ENCODE results near the gene TRIM40. TPM values are rescaled to one million over a fixed set of nuclear protein-coding genes. Genes with fewer than 3 reads are reported as not detected.

TRIM40 gene
- total and polyA plus RNA-seq, 2 of the 13 experiments (the other 11 are each of a cell fraction or from before 2014, with no cell fraction given) = 0.58 TPM; not detected in 1

DNA sequence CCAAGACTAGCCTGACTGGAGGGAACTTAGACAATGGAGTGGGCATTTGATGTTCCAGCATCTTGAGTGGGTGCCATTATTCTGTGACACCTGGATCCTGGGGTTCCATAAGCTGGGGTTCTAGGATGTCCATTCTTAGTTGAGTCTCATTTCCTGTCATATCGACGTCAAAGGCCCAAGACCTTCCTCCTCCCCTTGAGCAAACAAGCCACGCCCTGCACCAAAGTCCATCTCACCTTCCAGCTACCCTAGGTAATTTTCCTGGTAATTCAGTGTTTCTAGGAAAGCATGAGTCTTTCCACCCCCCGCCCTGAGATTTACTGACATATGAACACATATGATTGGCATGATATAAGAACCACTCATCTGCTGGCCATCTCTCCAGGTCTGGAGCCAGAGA is at the start of gene TRIM40 (continued):
- TF ChIP-seq, protein P1, sequence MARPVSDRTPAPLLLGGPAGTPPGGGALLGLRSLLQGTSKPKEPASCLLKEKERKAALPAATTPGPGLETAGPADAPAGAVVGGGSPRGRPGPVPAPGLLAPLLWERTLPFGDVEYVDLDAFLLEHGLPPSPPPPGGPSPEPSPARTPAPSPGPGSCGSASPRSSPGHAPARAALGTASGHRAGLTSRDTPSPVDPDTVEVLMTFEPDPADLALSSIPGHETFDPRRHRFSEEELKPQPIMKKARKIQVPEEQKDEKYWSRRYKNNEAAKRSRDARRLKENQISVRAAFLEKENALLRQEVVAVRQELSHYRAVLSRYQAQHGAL (CRISPR knock-in tag; IDR thresholded peaks at IDR 0.05; ENCODE audit: not compliant biosample characterization) = no peak
- TF ChIP-seq ZNF329 (CRISPR knock-in tag; IDR thresholded peaks at IDR 0.05; ENCODE audit: low read depth) = no peak
- TF ChIP-seq MBD4 (IDR thresholded peaks at IDR 0.05; ENCODE audit: borderline replicate concordance, low read length) = no peak
- no peak for TF ChIP-seq ZNF652 (CRISPR knock-in tag; IDR thresholded peaks at IDR 0.05; ENCODE audit: borderline replicate concordance, low read depth)
- no peak for TF ChIP-seq NFIC (IDR thresholded peaks at IDR 0.05; ENCODE audit: low read length)
- no peak for TF ChIP-seq ZBTB7A (CRISPR knock-in tag; IDR thresholded peaks at IDR 0.05)
- TF ChIP-seq, protein P2, sequence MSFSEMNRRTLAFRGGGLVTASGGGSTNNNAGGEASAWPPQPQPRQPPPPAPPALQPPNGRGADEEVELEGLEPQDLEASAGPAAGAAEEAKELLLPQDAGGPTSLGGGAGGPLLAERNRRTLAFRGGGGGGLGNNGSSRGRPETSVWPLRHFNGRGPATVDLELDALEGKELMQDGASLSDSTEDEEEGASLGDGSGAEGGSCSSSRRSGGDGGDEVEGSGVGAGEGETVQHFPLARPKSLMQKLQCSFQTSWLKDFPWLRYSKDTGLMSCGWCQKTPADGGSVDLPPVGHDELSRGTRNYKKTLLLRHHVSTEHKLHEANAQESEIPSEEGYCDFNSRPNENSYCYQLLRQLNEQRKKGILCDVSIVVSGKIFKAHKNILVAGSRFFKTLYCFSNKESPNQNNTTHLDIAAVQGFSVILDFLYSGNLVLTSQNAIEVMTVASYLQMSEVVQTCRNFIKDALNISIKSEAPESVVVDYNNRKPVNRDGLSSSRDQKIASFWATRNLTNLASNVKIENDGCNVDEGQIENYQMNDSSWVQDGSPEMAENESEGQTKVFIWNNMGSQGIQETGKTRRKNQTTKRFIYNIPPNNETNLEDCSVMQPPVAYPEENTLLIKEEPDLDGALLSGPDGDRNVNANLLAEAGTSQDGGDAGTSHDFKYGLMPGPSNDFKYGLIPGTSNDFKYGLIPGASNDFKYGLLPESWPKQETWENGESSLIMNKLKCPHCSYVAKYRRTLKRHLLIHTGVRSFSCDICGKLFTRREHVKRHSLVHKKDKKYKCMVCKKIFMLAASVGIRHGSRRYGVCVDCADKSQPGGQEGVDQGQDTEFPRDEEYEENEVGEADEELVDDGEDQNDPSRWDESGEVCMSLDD (CRISPR knock-in tag; IDR thresholded peaks at IDR 0.05; ENCODE audit: borderline replicate concordance) = peak; percentile 92; the same call in 1 of the 2 replicates
- TF ChIP-seq KAT8 (CRISPR knock-in tag; IDR thresholded peaks at IDR 0.05) = 0 out of 2 replicates have a peak, but pooled peaks have one; percentile 20
- no peak for TF ChIP-seq PHF21A (CRISPR knock-in tag; IDR thresholded peaks at IDR 0.05)
- TF ChIP-seq ZNF34 (CRISPR knock-in tag; IDR thresholded peaks at IDR 0.05; ENCODE audit: borderline replicate concordance) = no peak
- TF ChIP-seq SP5 (CRISPR knock-in tag; IDR thresholded peaks at IDR 0.05; ENCODE audit: borderline replicate concordance, low read depth) = peak; percentile 90
- no peak for TF ChIP-seq ZNF460 (CRISPR knock-in tag; IDR thresholded peaks at IDR 0.05; ENCODE audit: borderline replicate concordance)
- TF ChIP-seq ZNF557 (CRISPR knock-in tag; IDR thresholded peaks at IDR 0.05) = no peak
- peak; percentile 86 for TF ChIP-seq RARA (CRISPR knock-in tag; IDR thresholded peaks at IDR 0.05)
- 0 out of 2 replicates have a peak, but pooled peaks have one; percentile 19 for TF ChIP-seq ELF3 (CRISPR knock-in tag; IDR thresholded peaks at IDR 0.05)
- TF ChIP-seq, protein P3, sequence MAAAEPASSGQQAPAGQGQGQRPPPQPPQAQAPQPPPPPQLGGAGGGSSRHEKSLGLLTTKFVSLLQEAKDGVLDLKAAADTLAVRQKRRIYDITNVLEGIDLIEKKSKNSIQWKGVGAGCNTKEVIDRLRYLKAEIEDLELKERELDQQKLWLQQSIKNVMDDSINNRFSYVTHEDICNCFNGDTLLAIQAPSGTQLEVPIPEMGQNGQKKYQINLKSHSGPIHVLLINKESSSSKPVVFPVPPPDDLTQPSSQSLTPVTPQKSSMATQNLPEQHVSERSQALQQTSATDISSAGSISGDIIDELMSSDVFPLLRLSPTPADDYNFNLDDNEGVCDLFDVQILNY (CRISPR knock-in tag; conservative IDR thresholded peaks at IDR 0.05) = no peak
- peak; percentile 23; the same call in 1 of the 2 replicates for TF ChIP-seq RXRB (CRISPR knock-in tag; IDR thresholded peaks at IDR 0.05; ENCODE audit: borderline replicate concordance)
- 0 out of 2 replicates have a peak, but pooled peaks have one; percentile 30 for TF ChIP-seq MED1 (CRISPR knock-in tag; IDR thresholded peaks at IDR 0.05)
- TF ChIP-seq, protein P4, sequence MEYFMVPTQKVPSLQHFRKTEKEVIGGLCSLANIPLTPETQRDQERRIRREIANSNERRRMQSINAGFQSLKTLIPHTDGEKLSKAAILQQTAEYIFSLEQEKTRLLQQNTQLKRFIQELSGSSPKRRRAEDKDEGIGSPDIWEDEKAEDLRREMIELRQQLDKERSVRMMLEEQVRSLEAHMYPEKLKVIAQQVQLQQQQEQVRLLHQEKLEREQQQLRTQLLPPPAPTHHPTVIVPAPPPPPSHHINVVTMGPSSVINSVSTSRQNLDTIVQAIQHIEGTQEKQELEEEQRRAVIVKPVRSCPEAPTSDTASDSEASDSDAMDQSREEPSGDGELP (IDR thresholded peaks at IDR 0.05; ENCODE audit: borderline replicate concordance, low read depth) = no peak
- TF ChIP-seq MATR3 (CRISPR knock-in tag; IDR thresholded peaks at IDR 0.05) = no peak
- no peak for TF ChIP-seq NFE2 (CRISPR knock-in tag; IDR thresholded peaks at IDR 0.05)
- TF ChIP-seq ZEB1 (IDR thresholded peaks at IDR 0.05; ENCODE audit: insufficient replicate concordance, low read depth) = peak; percentile 47
- no peak for TF ChIP-seq ZNF224 (CRISPR knock-in tag; IDR thresholded peaks at IDR 0.05)
- TF ChIP-seq, protein P5, sequence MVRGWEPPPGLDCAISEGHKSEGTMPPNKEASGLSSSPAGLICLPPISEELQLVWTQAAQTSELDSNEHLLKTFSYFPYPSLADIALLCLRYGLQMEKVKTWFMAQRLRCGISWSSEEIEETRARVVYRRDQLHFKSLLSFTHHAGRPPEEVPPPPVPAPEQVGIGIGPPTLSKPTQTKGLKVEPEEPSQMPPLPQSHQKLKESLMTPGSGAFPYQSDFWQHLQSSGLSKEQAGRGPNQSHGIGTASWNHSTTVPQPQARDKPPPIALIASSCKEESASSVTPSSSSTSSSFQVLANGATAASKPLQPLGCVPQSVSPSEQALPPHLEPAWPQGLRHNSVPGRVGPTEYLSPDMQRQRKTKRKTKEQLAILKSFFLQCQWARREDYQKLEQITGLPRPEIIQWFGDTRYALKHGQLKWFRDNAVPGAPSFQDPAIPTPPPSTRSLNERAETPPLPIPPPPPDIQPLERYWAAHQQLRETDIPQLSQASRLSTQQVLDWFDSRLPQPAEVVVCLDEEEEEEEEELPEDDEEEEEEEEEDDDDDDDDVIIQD (CRISPR knock-in tag; IDR thresholded peaks at IDR 0.05; ENCODE audit: low read depth) = no peak
- peak; percentile 99 for TF ChIP-seq BCL6 (CRISPR knock-in tag; IDR thresholded peaks at IDR 0.05)
- TF ChIP-seq PCBP1 (IDR thresholded peaks at IDR 0.05; ENCODE audit: borderline replicate concordance, low read depth, low read length) = no peak
- TF ChIP-seq FOXJ3 (CRISPR knock-in tag; IDR thresholded peaks at IDR 0.05; ENCODE audit: borderline replicate concordance) = no peak

All from HepG2 (cell line).